HG02588 (cell line): ENCODE measurements around the gene GDF15.

Source experiments
- ATAC-seq: cut with Tn5 transposase; IDR thresholded peaks from one replicate; pipeline ENCODE4 v1.9.1; 2021; ENCODE audit warnings: mild to moderate bottlenecking, moderate library complexity; ENCODE audit not compliant: unreplicated experiment

The GDF15 gene

GRCh38 chr19:18417250-18418028 is 31.5 kb downstream of the GDF15 start:
- no peak for ATAC-seq

GRCh38 chr19:18418029-18418482 is 32.1 kb downstream of the GDF15 start:
- no peak for ATAC-seq

GRCh38 chr19:18418483-18419194 is 32.7 kb downstream of the GDF15 start:
- ATAC-seq: no peak

GRCh38 chr19:18419195-18419698 is 33.3 kb downstream of the GDF15 start, which contains the start of gene SSBP4:
Gene SSBP4 (plus strand): TSS chr19:18419398. CDS start chr19:18419649, 251 bp downstream.
- peak; percentile 46 for ATAC-seq

GRCh38 chr19:18419699-18420460 is 33.9 kb downstream of the GDF15 start:
- no peak for ATAC-seq

GRCh38 chr19:18420930-18421329 is 35.0 kb downstream of the GDF15 start:
- ATAC-seq: no peak

- ATAC-seq: no peak
Measured at GRCh38 chr19:18421371-18421959, 35.5 kb downstream of the GDF15 start.

- ATAC-seq: no peak
Measured at GRCh38 chr19:18422530-18423191, 36.7 kb downstream of the GDF15 start.

GRCh38 chr19:18423258-18424020 is 37.5 kb downstream of the GDF15 start:
- no peak for ATAC-seq

- ATAC-seq: no peak
Measured at GRCh38 chr19:18424122-18424889, 38.3 kb downstream of the GDF15 start.

- no peak for ATAC-seq
Measured at GRCh38 chr19:18424890-18425514, 39.0 kb downstream of the GDF15 start.

- ATAC-seq: no peak
Measured at GRCh38 chr19:18425515-18426415, 39.8 kb downstream of the GDF15 start.

GRCh38 chr19:18426416-18426767 is 40.4 kb downstream of the GDF15 start:
- ATAC-seq: no peak

GRCh38 chr19:18427080-18427742 is 41.3 kb downstream of the GDF15 start:
- ATAC-seq: no peak

GRCh38 chr19:18427743-18428113 is 41.8 kb downstream of the GDF15 start:
- ATAC-seq: no peak

GRCh38 chr19:18428173-18428786 is 42.3 kb downstream of the GDF15 start:
- no peak for ATAC-seq
